Activated CD8-positive, alpha-beta memory T cell treated with anti-CD3 and anti-CD28 coated beads for 24 hours (primary cell): ENCODE measurements around the gene CDC42EP4.

Experiments
- DNase-seq: peaks from one replicate; pipeline ENCODE4 v3.0.0-alpha.2; 2020

CDC42EP4 gene

DNA sequence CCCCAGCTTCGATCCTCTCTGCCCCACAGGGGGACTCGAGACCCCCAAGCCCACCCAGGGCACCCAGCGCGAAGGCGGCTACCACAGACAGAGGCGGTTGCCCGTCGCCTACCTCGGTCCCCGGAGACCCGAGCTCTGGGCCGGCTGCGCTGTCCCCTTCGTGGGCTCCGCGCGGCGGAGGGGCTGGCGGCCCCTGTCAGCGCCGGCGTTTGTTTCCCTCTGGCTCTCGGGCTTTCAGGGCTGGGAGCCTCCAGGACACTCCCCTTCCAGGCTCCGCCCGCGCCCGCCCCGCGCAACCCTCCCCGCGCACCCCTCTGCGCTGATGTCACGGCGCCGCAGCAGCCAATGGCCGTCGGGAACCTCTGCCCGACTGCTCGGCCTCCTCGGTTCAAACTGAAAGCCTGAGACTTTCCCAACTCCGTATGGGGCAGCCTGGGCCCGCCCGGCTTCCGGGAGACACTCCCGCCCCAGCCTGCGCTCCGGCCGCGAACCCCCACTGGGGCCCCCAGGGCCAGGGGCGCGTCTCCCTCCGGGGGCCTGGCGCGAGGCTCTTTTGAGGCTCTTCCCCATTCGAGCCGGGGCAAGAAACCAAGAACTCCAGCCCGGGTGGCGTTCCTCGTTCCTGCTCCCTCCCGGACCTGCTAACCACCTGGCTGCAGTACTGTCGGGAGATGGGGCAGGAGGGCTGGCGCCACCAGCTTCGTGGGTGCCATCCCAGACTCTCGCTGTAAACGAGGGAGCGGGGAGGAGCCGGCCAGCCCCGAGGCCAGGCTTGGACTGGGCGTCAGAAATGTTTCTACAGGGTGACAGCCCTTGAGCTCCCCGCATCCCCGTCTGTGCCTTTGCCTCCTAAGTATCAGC, at the start of gene CDC42EP4:
Gene CDC42EP4 (minus strand): TSS at position 221 of the 861 bp plus-strand sequence. CDS start 25,501 bp downstream, outside the sequence.
- peak; percentile 91 for DNase-seq

DNA sequence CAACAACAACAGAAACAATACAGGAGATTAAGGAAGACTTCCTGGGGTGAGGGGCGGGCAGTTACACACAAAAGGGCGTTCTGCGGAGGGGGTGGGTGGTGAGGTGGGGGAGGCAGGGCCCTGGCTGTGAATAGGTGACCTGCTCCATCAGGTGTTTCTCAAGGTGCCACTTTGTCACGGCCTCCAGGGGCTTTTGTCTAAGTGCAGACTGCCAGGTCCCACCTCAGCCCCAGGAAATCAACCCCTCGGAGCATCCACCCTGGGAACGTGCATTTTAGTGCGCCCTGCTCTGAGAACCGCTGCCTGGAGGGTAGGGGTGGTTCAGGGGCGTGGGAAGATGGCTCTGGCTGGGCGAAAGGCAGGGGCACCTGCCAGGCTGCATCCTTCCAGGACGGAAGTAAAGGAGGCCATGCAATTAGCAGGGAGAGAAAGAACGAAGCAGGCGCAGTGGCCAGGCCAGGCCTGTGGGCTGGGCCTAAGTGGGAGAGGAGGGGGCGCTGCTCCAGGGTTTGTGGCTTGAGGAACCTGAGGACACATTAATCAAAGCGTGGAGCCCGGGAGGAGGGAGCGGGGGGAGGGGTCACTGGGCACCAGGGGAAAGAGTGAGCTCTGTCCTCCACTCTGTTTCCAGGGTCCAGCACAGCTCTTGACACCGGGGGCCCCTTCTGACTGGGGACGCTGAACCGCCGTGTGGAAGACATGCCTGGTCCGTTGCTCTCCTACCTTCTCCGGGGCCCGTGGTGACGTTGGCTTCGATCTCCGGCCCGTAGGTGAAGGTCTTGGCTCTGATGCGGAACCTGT, 49.4 kb upstream of the CDC42EP4 start:
- no peak for DNase-seq

- DNase-seq: no peak
Observed at GRCh38 chr17:73359987-73360410, 48.2 kb upstream of the CDC42EP4 start.

- no peak for DNase-seq
Observed at GRCh38 chr17:73359352-73359751, 47.6 kb upstream of the CDC42EP4 start.

DNA sequence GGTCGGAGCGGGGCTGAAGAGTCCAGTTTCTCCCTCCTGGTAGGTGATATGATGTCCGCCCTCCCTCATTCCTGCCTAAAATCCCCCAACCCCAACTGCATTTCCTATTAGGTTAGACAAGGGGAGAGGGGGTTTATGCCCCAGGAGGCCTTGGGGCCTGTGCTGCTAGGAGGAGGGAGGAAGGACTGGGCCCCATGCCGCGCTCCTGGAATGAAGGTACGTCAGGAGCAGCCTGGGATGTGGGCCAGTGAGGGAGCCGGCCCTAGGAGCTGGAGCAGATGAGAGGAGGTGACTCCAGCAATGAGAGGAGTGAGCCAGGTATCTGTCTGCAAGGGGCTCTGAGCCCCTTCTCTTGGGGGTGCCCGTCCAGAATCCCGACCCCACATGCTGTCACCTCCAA, 46.9 kb upstream of the CDC42EP4 start:
- no peak for DNase-seq

DNA sequence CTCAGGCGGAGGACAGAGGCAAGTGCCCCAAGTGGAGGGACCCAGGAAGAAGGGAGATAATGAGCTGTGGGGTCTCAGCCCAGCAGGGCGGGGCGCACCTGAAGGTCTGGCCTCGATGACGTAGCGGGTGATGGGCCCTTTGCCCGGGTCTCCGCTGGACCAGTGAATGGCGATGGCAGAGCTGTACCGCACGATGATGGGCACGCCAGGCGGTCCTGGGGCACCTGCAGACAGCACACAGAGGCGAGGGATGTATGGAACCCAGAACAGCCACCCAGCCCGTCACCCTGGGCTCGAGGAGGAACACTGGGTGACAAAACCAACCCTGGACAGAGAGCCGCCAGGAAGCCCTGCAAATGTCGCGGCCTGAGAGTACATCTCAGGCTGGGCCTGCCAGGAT, 46.2 kb upstream of the CDC42EP4 start:
- DNase-seq: no peak

GRCh38 chr17:73357318-73357717, 45.5 kb upstream of the CDC42EP4 start:
- DNase-seq: no peak

DNA sequence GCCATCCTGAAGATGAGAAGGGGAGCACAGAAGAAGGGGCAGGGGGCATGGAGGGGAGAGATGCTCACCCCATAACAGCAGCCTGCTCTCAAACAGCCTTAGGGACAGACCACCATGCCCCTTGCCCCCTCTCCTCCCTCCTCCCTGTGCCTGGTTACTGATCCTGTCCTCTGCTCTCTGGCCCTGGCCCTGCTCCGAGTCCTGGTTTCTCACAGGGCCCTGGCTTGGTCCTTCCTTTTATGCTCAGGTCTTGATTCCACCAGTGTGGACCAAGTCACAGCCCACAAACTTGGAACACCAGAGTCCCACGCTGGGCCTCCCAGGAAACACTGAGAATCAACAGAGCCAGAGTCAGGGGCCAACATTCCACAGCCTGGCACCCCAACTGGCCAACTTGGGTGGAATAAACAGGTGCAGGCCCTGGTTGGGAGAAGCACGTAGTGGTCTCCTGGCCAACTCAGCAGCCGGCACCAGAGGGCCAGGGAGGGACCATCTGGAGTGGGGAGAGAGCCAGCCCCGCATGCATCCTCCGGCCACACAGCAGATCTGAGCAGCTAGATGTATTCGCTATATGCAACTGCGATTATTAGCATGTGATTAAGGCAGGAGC, 44.9 kb upstream of the CDC42EP4 start:
- no peak for DNase-seq

- no peak for DNase-seq
Observed at GRCh38 chr17:73354423-73355284, 42.9 kb upstream of the CDC42EP4 start.

GRCh38 chr17:73352261-73352660, 40.5 kb upstream of the CDC42EP4 start:
- no peak for DNase-seq

GRCh38 chr17:73351764-73352163, 40.0 kb upstream of the CDC42EP4 start:
- no peak for DNase-seq

DNA sequence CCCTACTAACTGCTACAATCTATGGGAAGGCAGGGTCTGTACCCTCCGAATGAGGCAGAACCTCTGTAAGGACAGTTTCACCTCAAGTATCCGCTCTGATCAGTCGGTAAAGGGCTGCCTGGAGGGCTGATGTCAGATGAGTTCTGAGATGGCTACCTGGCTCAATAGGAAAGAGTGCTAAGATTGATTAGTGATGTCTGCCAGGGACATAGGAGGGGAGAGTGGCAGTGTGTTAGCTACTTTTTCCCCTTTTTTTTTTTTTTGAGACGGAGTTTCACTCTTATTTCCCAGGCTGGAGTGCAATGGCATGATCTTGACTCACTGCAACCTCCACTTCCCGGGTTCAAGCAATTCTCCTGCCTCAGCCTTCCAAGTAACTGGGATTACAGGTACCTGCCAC, 39.1 kb upstream of the CDC42EP4 start:
- no peak for DNase-seq

GRCh38 chr17:73349647-73350046, 37.8 kb upstream of the CDC42EP4 start:
- DNase-seq: no peak

DNA sequence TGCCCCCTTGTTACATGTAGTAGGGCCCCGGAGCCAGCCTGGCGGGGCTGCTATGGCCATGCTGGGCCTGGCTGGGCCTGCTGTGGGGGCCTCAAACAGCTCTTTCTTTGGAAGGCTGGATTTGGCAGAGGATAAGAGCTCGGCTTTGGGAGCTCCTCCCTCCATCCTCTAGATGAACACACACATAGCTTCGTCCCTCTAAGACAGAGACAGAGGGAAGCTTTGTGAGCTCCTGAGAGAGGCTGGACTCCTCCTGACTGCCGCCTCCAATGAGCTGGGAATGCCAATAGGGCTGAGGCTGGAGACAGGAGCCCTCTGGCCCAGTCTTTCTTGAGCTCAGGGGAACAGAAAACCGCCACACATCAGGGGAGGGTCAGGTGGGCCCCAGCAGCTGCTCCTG, 37.3 kb upstream of the CDC42EP4 start:
- no peak for DNase-seq

DNA sequence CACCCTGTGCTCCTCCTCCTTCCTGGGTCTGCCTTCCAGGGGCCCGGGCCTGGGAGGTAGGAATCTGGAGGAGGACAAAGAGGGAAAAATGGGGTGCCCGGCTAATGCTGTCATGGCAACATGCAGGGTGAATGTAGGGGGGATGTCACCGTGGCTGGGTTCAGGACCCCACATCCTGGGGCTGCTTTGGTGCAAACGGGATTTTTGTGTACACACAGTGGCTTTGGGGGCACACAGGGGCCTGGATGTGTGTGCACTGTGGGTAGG, 37.0 kb upstream of the CDC42EP4 start:
- no peak for DNase-seq

DNA sequence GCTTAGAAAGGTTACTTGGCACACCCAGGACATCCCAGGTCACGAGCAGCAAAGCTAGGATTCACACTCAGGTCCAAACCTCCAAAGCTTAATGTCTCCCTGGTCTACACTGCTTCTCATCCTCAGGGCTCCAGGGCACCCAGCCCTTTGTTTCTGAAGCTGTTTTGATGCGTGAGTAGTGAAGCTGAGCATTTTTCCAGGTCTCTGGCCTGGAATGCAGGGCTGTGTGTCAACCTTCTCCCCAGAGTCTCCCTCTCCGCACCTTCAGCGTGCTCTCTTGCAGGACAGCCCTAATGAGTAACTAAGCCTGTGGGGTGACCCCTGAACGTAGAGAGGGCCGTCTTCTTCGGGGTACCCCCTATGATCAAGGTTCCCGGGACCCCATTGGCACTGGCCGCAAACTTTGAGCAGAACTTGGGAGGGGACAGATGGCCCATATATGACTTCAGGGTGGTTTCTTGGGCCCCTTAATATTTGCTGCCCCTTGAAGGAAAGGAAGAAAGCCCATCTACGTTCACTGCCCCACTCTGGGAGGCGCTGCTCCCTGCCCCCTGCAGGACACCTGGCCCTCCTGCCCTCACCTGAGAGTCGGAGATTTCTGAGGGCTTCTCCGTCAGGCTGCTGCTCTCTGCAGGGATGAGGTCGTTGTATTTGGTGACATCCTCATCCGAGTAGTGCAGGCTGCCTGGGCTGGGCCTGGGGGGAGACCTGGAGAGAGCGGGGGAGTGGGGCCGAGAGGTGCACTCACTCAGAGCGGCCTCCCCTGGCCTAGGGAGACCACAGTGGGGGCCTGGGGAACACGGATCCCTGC, 36.4 kb upstream of the CDC42EP4 start:
- DNase-seq: no peak

DNA sequence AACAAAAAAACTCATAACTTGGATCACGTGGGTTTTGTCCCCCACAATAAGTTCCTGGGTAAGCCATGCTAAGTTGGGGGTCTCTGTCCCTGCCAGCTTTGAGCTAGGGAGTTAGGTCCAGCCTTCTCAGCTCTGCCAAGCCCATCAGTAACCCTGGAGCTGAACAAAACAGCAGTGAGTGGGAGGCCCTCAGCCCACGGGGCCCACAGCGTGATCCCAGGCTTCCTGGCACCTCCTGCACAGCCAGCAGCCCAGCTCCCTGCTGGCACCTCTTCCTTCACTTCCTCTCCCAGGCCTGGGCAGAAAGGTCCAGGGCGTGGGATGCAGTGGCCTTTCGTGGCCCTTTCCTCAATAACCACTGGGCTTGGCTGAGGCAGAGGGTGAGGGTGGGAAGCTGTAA, 35.5 kb upstream of the CDC42EP4 start:
- DNase-seq: no peak

DNA sequence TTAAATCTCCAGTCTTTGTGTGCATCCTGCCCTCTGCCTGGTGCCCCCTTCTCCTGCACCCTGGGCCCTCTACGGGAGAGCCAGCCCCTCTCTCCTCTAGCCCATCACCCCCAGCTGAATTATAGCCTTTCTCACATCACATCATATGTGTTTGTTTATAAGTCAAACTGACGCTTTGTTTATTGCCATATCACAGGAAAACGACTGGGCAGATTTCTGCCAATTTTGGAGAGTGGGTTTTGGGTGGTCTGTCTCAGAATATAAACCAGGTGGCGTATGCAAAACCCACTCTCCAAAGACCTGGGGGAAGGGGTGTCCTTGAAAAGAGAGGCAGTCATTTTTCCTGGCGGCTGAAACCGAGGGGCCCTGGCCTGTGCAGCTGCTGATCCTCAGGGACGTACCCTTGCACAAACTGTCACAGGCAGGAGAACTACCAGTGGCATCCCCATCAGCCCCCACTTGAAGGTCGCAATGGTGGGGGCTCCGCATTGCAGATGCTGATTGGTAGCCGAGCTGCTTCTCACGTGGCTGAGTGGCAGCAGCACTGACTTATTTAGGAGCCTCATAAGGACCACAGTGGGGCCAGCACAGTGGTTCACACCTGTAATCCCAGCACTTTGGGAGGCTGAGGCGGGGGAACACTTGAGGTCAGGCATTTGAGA, 34.8 kb upstream of the CDC42EP4 start:
- DNase-seq: no peak

- no peak for DNase-seq
Observed at GRCh38 chr17:73343739-73344454, 32.1 kb upstream of the CDC42EP4 start.

DNA sequence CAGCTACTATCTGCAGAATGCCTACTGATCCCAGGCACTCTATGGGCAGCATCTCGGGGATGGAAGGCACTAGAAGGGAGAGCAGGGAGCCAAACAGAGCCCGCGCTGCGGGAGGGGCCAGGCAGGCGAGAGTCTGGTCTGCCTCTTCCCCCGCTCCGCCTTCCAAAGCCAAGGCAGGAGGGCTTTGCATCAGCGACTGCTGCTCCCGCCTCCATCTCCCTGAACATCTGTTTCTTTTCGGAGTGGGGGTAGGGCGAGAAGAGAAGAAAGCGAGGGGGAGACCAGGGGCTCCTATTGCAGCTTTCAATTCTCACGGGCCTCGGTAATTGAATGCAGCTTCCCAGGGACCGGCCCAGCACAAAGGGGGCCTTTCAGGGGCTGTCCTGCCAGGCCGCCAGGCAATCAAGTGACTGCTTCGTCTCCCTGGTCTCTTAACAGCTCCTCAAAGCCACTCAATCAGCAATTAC, 31.4 kb upstream of the CDC42EP4 start:
- no peak for DNase-seq
